Mesenchymal stem cell (in vitro differentiated cells and primary cell): ENCODE results near the gene RBBP8NL.

ENCODE experiments used
- DNase-seq: peaks from one replicate; pipeline ENCODE4 v3.0.0-alpha.2; 2013
- H2AFZ ChIP-seq: one replicate; pipeline ENCODE4 v1.6.1; 2013; ENCODE audit warnings: low read depth, mild to moderate bottlenecking, control low read depth, inconsistent platforms, low read length, moderate library complexity
- H2AK5ac ChIP-seq: 2 replicates; pipeline ENCODE4 v1.6.1; 2013; ENCODE audit warnings: low read length, moderate library complexity, mild to moderate bottlenecking, inconsistent platforms; ENCODE audit not compliant: severe bottlenecking
- H2BK120ac ChIP-seq: one replicate; pipeline ENCODE4 v1.6.1; 2013; ENCODE audit warnings: low read depth, mild to moderate bottlenecking, inconsistent platforms, low read length, moderate library complexity
- H2BK12ac ChIP-seq, 2 experiments: one replicate each; pipeline ENCODE4 v1.6.1; 2013; ENCODE audit warnings: inconsistent platforms in 2 of 2, low read length in 2 of 2, mild to moderate bottlenecking in 2 of 2, moderate library complexity in 2 of 2, control low read depth in 1 of 2
- H2BK15ac ChIP-seq: one replicate; pipeline ENCODE4 v1.6.1; 2013; ENCODE audit warnings: mild to moderate bottlenecking, low read depth, inconsistent platforms; ENCODE audit not compliant: poor library complexity, severe bottlenecking
- H2BK5ac ChIP-seq: 2 replicates; pipeline ENCODE4 v1.6.1; 2013; ENCODE audit warnings: low read depth, mild to moderate bottlenecking, low read length, control low read depth, inconsistent platforms; ENCODE audit not compliant: poor library complexity, severe bottlenecking
- H3K14ac ChIP-seq, 2 experiments: one replicate each; pipeline ENCODE4 v1.6.1; 2013; ENCODE audit warnings: inconsistent platforms in 2 of 2, low read length in 2 of 2, control low read depth in 1 of 2, mild to moderate bottlenecking in 1 of 2, moderate library complexity in 1 of 2
- H3K18ac ChIP-seq, 2 experiments: one replicate each; pipeline ENCODE4 v1.6.1; 2013; ENCODE audit warnings: inconsistent platforms in 2 of 2, low read length in 2 of 2, control low read depth in 1 of 2, low read depth in 1 of 2, mild to moderate bottlenecking in 1 of 2
- H3K23ac ChIP-seq, 2 experiments: one replicate each; pipeline ENCODE4 v1.6.1; 2013; ENCODE audit warnings: inconsistent platforms in 2 of 2, low read length in 2 of 2, mild to moderate bottlenecking in 2 of 2, moderate library complexity in 2 of 2, control low read depth in 1 of 2
- H3K27ac ChIP-seq: 2 replicates; pipeline ENCODE4 v1.5.1; 2013; ENCODE audit warnings: mild to moderate bottlenecking, moderate library complexity, low read length, control low read depth, inconsistent platforms; ENCODE audit not compliant: poor library complexity, severe bottlenecking
- H3K27me3 ChIP-seq, 2 experiments: 2 replicates each; pipeline versions ENCODE4 v1.6.1 to v1.7.0; 2013; ENCODE audit warnings: low read length in 2 of 2, mild to moderate bottlenecking in 2 of 2, moderate library complexity in 2 of 2, control low read depth in 1 of 2, inconsistent platforms in 1 of 2; ENCODE audit not compliant: control insufficient read depth in 1 of 2, insufficient read depth in 1 of 2
- H3K36me3 ChIP-seq, 2 experiments: 2 replicates each; pipeline versions ENCODE4 v1.6.1 to v1.7.0; 2013; ENCODE audit warnings: low read length in 2 of 2, control low read depth in 1 of 2, inconsistent platforms in 1 of 2, low read depth in 1 of 2, mild to moderate bottlenecking in 1 of 2; ENCODE audit not compliant: insufficient read depth in 2 of 2, control insufficient read depth in 1 of 2
- H3K4ac ChIP-seq, 2 experiments: one replicate each; pipeline ENCODE4 v1.6.1; 2013; ENCODE audit warnings: inconsistent platforms in 2 of 2, low read length in 2 of 2, mild to moderate bottlenecking in 2 of 2, moderate library complexity in 2 of 2, control low read depth in 1 of 2, low read depth in 1 of 2
- H3K4me1 ChIP-seq: 2 replicates; pipeline ENCODE4 v1.6.1; 2013; ENCODE audit warnings: low read depth, low read length, control low read depth; ENCODE audit not compliant: control insufficient read depth, insufficient read depth
- H3K4me2 ChIP-seq: 2 replicates; pipeline ENCODE4 v1.6.1; 2013; ENCODE audit warnings: low read length, mild to moderate bottlenecking, inconsistent platforms; ENCODE audit not compliant: poor library complexity, severe bottlenecking
- H3K4me3 ChIP-seq, 2 experiments: 2 replicates each; pipeline versions ENCODE4 v1.5.1 to v1.7.0; 2013; ENCODE audit warnings: low read length in 2 of 2, mild to moderate bottlenecking in 2 of 2, control low read depth in 1 of 2, low read depth in 1 of 2; ENCODE audit not compliant: insufficient read depth in 1 of 2
- H3K79me1 ChIP-seq: replicated peaks from 2 replicates; pipeline ENCODE4 v1.6.1; 2013; ENCODE audit warnings: mild to moderate bottlenecking, control low read depth, low read length, inconsistent platforms; ENCODE audit not compliant: poor library complexity, severe bottlenecking
- H3K9ac ChIP-seq: 2 replicates; pipeline ENCODE4 v1.7.0; 2013; ENCODE audit warnings: mild to moderate bottlenecking, low read length, moderate library complexity
- H3K9me3 ChIP-seq: 2 replicates; pipeline ENCODE4 v1.7.0; 2013; ENCODE audit warnings: mild to moderate bottlenecking, low read length; ENCODE audit not compliant: control insufficient read depth
- H4K8ac ChIP-seq: one replicate; pipeline ENCODE4 v1.6.1; 2013; ENCODE audit warnings: inconsistent platforms, mild to moderate bottlenecking, low read length, moderate library complexity
- H4K91ac ChIP-seq: one replicate; pipeline ENCODE4 v1.6.1; 2013; ENCODE audit warnings: mild to moderate bottlenecking, low read length, inconsistent platforms
- WGBS: methylation state at CpG from one replicate; pipeline ENCODE4 v1.1.7; 2013; ENCODE audit warnings: mixed read lengths; 5-methylcytosine and 5-hydroxymethylcytosine counted together

Gene RBBP8NL

DNA sequence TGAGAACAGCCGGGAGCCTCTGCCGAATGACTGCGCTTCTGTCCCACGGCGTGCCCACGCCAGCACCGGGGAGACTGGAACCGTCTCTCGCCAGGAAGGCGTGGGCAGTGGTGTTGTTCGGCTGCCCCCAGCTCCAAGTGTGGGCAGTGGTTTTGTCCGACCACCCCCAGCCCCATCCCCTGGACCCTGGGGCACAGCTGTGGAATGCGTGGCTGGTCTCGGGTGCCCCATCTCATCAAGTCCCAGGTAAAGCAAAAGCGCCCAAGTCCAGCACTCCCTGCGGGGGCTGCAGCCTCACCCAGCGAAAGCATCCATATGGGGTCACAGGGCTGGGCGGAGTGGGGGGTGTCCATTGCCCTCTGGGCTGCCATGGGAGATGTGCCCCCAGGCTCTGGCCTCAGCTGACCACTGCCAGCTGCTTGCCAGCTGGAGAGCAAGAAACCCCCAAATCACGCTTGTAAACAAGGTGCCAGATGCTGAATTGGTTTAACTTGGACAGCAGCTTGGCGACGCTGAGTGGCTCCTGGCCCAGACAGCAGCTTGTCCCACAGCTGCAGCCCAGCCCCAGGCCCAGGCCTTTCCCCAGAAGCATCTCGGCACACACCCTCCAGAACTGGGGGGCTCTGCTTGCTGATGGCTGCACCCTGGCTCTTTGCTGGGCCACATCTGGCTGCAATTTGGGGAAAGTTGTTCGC is 24.7 kb downstream of the RBBP8NL start:
- Histone ChIP-seq H3K9ac (no peak overlapping the region), H3K4me1 (peaks cover 27% of the 10 kb centered on the region), H2BK12ac (no peak overlapping the region), H3K14ac (no peak overlapping the region), H3K4ac (no peak overlapping the region), H2BK15ac (no peak overlapping the region), H3K23ac (no peak overlapping the region), H3K27ac (no peak overlapping the region), H2AFZ (no peak overlapping the region), H2BK5ac (no peak overlapping the region), H3K79me1 (peaks cover 28% of the 10 kb centered on the region), H3K27me3 (no peaks in the 10 kb centered on the region), H2AK5ac (no peak overlapping the region), H3K4me2 (no peak overlapping the region), H2BK120ac (no peak overlapping the region), H3K4me3 (no peak overlapping the region), H3K18ac (no peak overlapping the region), H4K8ac (no peak overlapping the region), H4K91ac (no peak overlapping the region), H3K9me3 (no peaks in the 10 kb centered on the region), H3K36me3 (peaks cover 1 to 49% of the 10 kb centered on the region in 2 experiments)
- 97% methylated on average over 23 of the region's 23 CpGs for WGBS
- no peak for DNase-seq

- DNase-seq = peak; percentile 26
- H3K4ac ChIP-seq = no peak overlapping the region
- peaks cover 27% of the 10 kb centered on the region for H3K79me1 ChIP-seq
- no peaks in the 10 kb centered on the region for H3K27me3 ChIP-seq
- no peak overlapping the region for H3K27ac ChIP-seq
- H3K4me2 ChIP-seq = no peak overlapping the region
- H4K8ac ChIP-seq = no peak overlapping the region
- H3K4me3 ChIP-seq = peak overlapping the region in 1 of 2 experiments; percentile 7
- H3K9me3 ChIP-seq = no peaks in the 10 kb centered on the region
- no peak overlapping the region for H2BK12ac ChIP-seq
- H4K91ac ChIP-seq = no peak overlapping the region
- H3K18ac ChIP-seq = peak overlapping the region in 1 of 2 experiments; percentile 53
- no peak overlapping the region for H3K14ac ChIP-seq
- H2BK5ac ChIP-seq = no peak overlapping the region
- H3K36me3 ChIP-seq = peaks cover 6 to 62% of the 10 kb centered on the region in 2 experiments
- H3K9ac ChIP-seq = no peak overlapping the region
- no peak overlapping the region for H2AK5ac ChIP-seq
- H3K23ac ChIP-seq = no peak overlapping the region
- H2BK15ac ChIP-seq = no peak overlapping the region
- H2AFZ ChIP-seq = no peak overlapping the region
- H3K4me1 ChIP-seq = peaks cover 19% of the 10 kb centered on the region
- 64% methylated on average over 21 of the region's 21 CpGs for WGBS
- no peak overlapping the region for H2BK120ac ChIP-seq
Measured at GRCh38 chr20:62401331-62401779, 26.0 kb downstream of the RBBP8NL start.

DNA sequence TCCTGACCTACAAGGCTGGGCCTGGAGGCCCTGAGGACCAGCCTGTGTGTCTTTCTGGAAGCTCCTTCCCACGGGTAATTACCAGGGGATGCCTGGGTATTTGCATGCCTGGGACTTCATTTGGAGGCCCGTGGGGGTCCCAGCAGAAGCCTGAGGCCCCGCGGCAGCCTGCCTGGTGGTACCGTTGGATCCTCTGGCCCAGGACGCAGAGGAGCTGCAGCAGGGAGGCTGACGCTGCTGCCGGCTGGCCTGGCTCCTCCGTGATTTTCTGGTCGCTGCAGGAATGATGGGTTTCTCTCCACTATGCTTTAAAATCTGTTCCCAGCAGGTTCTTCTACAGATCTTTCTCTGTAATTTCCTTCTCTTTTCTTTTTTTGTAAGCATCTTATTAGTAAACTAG is 26.8 kb downstream of the RBBP8NL start:
- no peak for DNase-seq
- no peak overlapping the region for H3K14ac ChIP-seq
- no peak overlapping the region for H4K8ac ChIP-seq
- no peak overlapping the region for H4K91ac ChIP-seq
- no peak overlapping the region for H2BK15ac ChIP-seq
- H3K18ac ChIP-seq = no peak overlapping the region
- no peak overlapping the region for H2BK5ac ChIP-seq
- H3K27me3 ChIP-seq = no peaks in the 10 kb centered on the region
- WGBS = 83% methylated on average over 8 of the region's 10 CpGs
- H3K4me1 ChIP-seq = peaks cover 11% of the 10 kb centered on the region
- H3K36me3 ChIP-seq = peaks cover 6 to 70% of the 10 kb centered on the region in 2 experiments
- H2BK12ac ChIP-seq = no peak overlapping the region
- no peak overlapping the region for H3K23ac ChIP-seq
- no peaks in the 10 kb centered on the region for H3K9me3 ChIP-seq
- no peak overlapping the region for H3K4me2 ChIP-seq
- H2AK5ac ChIP-seq = no peak overlapping the region
- no peak overlapping the region for H3K9ac ChIP-seq
- no peak overlapping the region for H2BK120ac ChIP-seq
- no peak overlapping the region for H3K4me3 ChIP-seq
- H3K27ac ChIP-seq = no peak overlapping the region
- H2AFZ ChIP-seq = no peak overlapping the region
- H3K4ac ChIP-seq = no peak overlapping the region
- H3K79me1 ChIP-seq = peaks cover 18% of the 10 kb centered on the region

DNA sequence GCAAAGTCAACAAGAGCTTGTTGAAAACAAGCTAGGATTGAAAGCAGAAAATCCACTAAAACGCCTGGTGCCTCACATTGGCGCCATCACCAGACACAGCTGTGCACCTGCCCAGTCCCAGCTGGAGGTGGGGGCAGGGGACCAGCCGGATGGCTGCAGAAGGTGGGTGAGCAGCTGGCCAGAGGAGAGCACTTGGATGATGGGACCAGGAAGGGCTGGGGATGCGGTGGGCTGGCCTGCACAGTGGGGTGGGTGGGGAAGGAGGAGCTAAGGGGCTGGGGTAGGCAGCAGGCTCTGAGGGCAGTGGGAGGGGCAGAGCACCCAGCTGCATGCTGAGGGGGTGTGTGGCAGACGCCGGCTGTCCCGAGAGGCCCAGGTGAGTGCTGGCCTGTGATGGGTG is 27.3 kb downstream of the RBBP8NL start:
- Histone ChIP-seq H3K9ac (no peak overlapping the region), H3K4me1 (peaks cover 6% of the 10 kb centered on the region), H2BK15ac (no peak overlapping the region), H2BK12ac (no peak overlapping the region), H3K18ac (no peak overlapping the region), H2AK5ac (no peak overlapping the region), H3K14ac (no peak overlapping the region), H3K23ac (no peak overlapping the region), H3K4me3 (no peak overlapping the region), H4K91ac (no peak overlapping the region), H3K79me1 (peaks cover 17% of the 10 kb centered on the region), H2AFZ (no peak overlapping the region), H4K8ac (no peak overlapping the region), H3K4ac (no peak overlapping the region), H3K27me3 (no peaks in the 10 kb centered on the region), H3K9me3 (no peaks in the 10 kb centered on the region), H3K4me2 (no peak overlapping the region), H3K36me3 (peaks cover 6 to 75% of the 10 kb centered on the region in 2 experiments), H2BK120ac (no peak overlapping the region), H3K27ac (no peak overlapping the region), H2BK5ac (no peak overlapping the region)
- WGBS = 94% methylated on average over 7 of the region's 7 CpGs
- no peak for DNase-seq
